ENCODE results near the gene SEMA4D. TPM values are rescaled to one million over a fixed set of nuclear protein-coding genes. Genes with fewer than 3 reads are reported as not detected.

SEMA4D gene
- total and polyA plus RNA-seq, 2 of the 13 experiments (the other 11 are each of a cell fraction or from before 2014, with no cell fraction given): 0.13 to 0.16 TPM

DNA sequence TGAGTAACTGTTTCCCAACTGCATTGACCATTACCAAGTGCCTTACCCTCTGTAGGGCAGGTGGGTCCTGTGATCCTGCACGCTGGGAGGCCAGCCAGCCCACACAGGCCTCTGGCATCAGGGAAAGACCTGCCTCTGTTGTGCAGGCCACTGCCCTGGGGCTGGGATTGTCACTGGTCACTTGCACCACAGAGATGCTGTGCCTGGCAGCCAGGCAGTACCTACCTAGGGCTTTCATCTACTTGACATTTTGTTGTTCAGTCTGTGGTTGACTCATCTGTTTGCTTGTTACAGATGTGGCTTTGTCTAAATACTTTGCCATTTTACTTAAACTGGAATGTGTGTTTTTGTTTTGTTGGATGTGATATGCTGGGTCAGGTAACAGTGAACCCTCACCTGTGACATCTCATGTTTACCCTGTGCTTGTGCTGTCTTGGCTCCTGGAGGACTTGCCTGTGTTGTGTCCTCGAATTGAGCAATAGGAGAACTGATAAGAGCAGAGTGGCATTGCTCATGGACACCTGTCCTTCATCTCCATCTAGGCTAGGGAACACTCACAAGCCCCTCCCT, 146.8 kb downstream of the SEMA4D start (continued):
- TF ChIP-seq MAF1 (CRISPR knock-in tag; IDR thresholded peaks at IDR 0.05; ENCODE audit: borderline replicate concordance): no peak
- TF ChIP-seq, protein P1, sequence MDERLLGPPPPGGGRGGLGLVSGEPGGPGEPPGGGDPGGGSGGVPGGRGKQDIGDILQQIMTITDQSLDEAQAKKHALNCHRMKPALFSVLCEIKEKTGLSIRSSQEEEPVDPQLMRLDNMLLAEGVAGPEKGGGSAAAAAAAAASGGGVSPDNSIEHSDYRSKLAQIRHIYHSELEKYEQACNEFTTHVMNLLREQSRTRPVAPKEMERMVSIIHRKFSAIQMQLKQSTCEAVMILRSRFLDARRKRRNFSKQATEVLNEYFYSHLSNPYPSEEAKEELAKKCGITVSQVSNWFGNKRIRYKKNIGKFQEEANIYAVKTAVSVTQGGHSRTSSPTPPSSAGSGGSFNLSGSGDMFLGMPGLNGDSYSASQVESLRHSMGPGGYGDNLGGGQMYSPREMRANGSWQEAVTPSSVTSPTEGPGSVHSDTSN (CRISPR knock-in tag; IDR thresholded peaks at IDR 0.05): peak; percentile 60
- no peak for TF ChIP-seq TAF1 (CRISPR knock-in tag; IDR thresholded peaks at IDR 0.05)
- TF ChIP-seq RCOR2 (CRISPR knock-in tag; IDR thresholded peaks at IDR 0.05): peak; percentile 87
- TF ChIP-seq RXRA (CRISPR knock-in tag; IDR thresholded peaks at IDR 0.05): peak; percentile 86; the same call in 1 of the 2 replicates
- TF ChIP-seq, protein P2, sequence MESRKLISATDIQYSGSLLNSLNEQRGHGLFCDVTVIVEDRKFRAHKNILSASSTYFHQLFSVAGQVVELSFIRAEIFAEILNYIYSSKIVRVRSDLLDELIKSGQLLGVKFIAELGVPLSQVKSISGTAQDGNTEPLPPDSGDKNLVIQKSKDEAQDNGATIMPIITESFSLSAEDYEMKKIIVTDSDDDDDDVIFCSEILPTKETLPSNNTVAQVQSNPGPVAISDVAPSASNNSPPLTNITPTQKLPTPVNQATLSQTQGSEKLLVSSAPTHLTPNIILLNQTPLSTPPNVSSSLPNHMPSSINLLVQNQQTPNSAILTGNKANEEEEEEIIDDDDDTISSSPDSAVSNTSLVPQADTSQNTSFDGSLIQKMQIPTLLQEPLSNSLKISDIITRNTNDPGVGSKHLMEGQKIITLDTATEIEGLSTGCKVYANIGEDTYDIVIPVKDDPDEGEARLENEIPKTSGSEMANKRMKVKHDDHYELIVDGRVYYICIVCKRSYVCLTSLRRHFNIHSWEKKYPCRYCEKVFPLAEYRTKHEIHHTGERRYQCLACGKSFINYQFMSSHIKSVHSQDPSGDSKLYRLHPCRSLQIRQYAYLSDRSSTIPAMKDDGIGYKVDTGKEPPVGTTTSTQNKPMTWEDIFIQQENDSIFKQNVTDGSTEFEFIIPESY (CRISPR knock-in tag; IDR thresholded peaks at IDR 0.05): peak; percentile 35; the same call in 1 of the 2 replicates
- TF ChIP-seq TRIM24 (CRISPR knock-in tag; IDR thresholded peaks at IDR 0.05): no peak
- 0 out of 2 replicates have a peak, but pooled peaks have one; percentile 34 for TF ChIP-seq HOXA5 (CRISPR knock-in tag; IDR thresholded peaks at IDR 0.05)
- TF ChIP-seq, protein P3, sequence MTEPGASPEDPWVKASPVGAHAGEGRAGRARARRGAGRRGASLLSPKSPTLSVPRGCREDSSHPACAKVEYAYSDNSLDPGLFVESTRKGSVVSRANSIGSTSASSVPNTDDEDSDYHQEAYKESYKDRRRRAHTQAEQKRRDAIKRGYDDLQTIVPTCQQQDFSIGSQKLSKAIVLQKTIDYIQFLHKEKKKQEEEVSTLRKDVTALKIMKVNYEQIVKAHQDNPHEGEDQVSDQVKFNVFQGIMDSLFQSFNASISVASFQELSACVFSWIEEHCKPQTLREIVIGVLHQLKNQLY (CRISPR knock-in tag; IDR thresholded peaks at IDR 0.05): peak; percentile 75
- no peak for TF ChIP-seq ZNF367 (CRISPR knock-in tag; IDR thresholded peaks at IDR 0.05; ENCODE audit: borderline replicate concordance)
- TF ChIP-seq, protein P4, sequence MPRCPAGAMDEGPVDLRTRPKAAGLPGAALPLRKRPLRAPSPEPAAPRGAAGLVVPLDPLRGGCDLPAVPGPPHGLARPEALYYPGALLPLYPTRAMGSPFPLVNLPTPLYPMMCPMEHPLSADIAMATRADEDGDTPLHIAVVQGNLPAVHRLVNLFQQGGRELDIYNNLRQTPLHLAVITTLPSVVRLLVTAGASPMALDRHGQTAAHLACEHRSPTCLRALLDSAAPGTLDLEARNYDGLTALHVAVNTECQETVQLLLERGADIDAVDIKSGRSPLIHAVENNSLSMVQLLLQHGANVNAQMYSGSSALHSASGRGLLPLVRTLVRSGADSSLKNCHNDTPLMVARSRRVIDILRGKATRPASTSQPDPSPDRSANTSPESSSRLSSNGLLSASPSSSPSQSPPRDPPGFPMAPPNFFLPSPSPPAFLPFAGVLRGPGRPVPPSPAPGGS (CRISPR knock-in tag; IDR thresholded peaks at IDR 0.05): 0 out of 2 replicates have a peak, but pooled peaks have one; percentile 30
- TF ChIP-seq NFKBIZ (CRISPR knock-in tag; IDR thresholded peaks at IDR 0.05): peak; percentile 77; the same call in 1 of the 2 replicates
- peak; percentile 81; the same call in 1 of the 2 replicates for TF ChIP-seq MIXL1 (CRISPR knock-in tag; IDR thresholded peaks at IDR 0.05)
- TF ChIP-seq KDM3A (CRISPR knock-in tag; IDR thresholded peaks at IDR 0.05; ENCODE audit: low read depth): no peak; the same call in 1 of the 2 replicates
- TF ChIP-seq CEBPG (CRISPR knock-in tag; IDR thresholded peaks at IDR 0.05): peak; percentile 97
- no peak for TF ChIP-seq HNF4G (IDR thresholded peaks at IDR 0.05; ENCODE audit: borderline replicate concordance, low read depth, low read length)
- peak; percentile 56; the same call in 1 of the 2 replicates for TF ChIP-seq HNF4G (CRISPR knock-in tag; IDR thresholded peaks at IDR 0.05; ENCODE audit: borderline replicate concordance, low read depth)
- no peak for TF ChIP-seq ZNF891 (CRISPR knock-in tag; IDR thresholded peaks at IDR 0.05)
- TF ChIP-seq ZNF205 (CRISPR knock-in tag; IDR thresholded peaks at IDR 0.05): peak; percentile 61; the same call in 1 of the 2 replicates
- TF ChIP-seq TCF7 (IDR thresholded peaks at IDR 0.05; ENCODE audit: low read depth): peak; percentile 80
- peak; percentile 69; the same call in 1 of the 2 replicates for TF ChIP-seq ZNF3 (CRISPR knock-in tag; IDR thresholded peaks at IDR 0.05)
- TF ChIP-seq SOX6 (IDR thresholded peaks at IDR 0.05): no peak
- peak; percentile 99 for TF ChIP-seq SOX6 (CRISPR knock-in tag; IDR thresholded peaks at IDR 0.05)
- no peak for TF ChIP-seq ZNF138 (CRISPR knock-in tag; IDR thresholded peaks at IDR 0.05; ENCODE audit: low read depth)
- TF ChIP-seq, protein P5, sequence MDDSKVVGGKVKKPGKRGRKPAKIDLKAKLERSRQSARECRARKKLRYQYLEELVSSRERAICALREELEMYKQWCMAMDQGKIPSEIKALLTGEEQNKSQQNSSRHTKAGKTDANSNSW (CRISPR knock-in tag; IDR thresholded peaks at IDR 0.05; ENCODE audit: borderline replicate concordance): no peak
- TF ChIP-seq ZNF558 (CRISPR knock-in tag; IDR thresholded peaks at IDR 0.05; ENCODE audit: borderline replicate concordance): 0 out of 2 replicates have a peak, but pooled peaks have one; percentile 41
- TF ChIP-seq MAFG (CRISPR knock-in tag; IDR thresholded peaks at IDR 0.05): no peak
- TF ChIP-seq HNRNPK (IDR thresholded peaks at IDR 0.05; ENCODE audit: low read depth, low read length, poor library complexity, severe bottlenecking): no peak
- peak; percentile 79 for TF ChIP-seq FOXC1 (CRISPR knock-in tag; IDR thresholded peaks at IDR 0.05; ENCODE audit: borderline replicate concordance)
